ENCODE measurements around the gene MPHOSPH8.
"Not testable (repeated sequence)": the region's sequence is repeated elsewhere in the genome, so short reads cannot be mapped to it uniquely, and the experiment has no call there.

The MPHOSPH8 gene

GRCh38 chr13:19691447-19691846 is 58.0 kb downstream of the MPHOSPH8 start:
- DNase-seq, result not testable (repeated sequence)

- no peak for DNase-seq
Measured at GRCh38 chr13:19695428-19695827, 62.0 kb downstream of the MPHOSPH8 start.

GRCh38 chr13:19695829-19696228 is 62.4 kb downstream of the MPHOSPH8 start:
- DNase-seq, result no peak

- not testable (repeated sequence) for DNase-seq
Measured at GRCh38 chr13:19700963-19701362, 67.5 kb downstream of the MPHOSPH8 start.

- DNase-seq, result not testable (repeated sequence)
Measured at GRCh38 chr13:19701619-19702018, 68.2 kb downstream of the MPHOSPH8 start.

GRCh38 chr13:19704256-19704655 is 70.8 kb downstream of the MPHOSPH8 start:
- DNase-seq, result not testable (repeated sequence)

- not testable (repeated sequence) for DNase-seq
Measured at GRCh38 chr13:19709039-19709438, 75.6 kb downstream of the MPHOSPH8 start.

- DNase-seq, result not testable (repeated sequence)
Measured at GRCh38 chr13:19709782-19710181, 76.3 kb downstream of the MPHOSPH8 start.

- DNase-seq, result peak; percentile 51
Measured at GRCh38 chr13:19713186-19713965, 79.9 kb downstream of the MPHOSPH8 start.

- DNase-seq, result no peak
Measured at GRCh38 chr13:19720039-19720438, 86.6 kb downstream of the MPHOSPH8 start.
